SK-N-SH treated with all-trans-retinoic acid at 6 μM for 48 hours (cell line): ENCODE data around the gene SERP2.

Experiments
- ATAC-seq: fragments of 200-7000 bp; cut with Tn5 transposase; 3 replicates; pipeline ENCODE4 v1.9.1; 2020; ENCODE audit warnings: mild to moderate bottlenecking, moderate library complexity
- ARNTL ChIP-seq: fragments of 450-650 bp; formaldehyde crosslinking; IDR thresholded peaks from 2 replicates; pipeline ENCODE4 v1.5.0; 2020; ENCODE audit warnings: low read depth, mild to moderate bottlenecking, moderate library complexity, borderline replicate concordance
- BACH2 ChIP-seq: fragments of 250-450 bp; sonication (Bioruptor Pico); IDR thresholded peaks from 2 replicates; pipeline ENCODE4 v1.9.0; 2021; ENCODE audit warnings: mild to moderate bottlenecking, borderline replicate concordance
- CSDC2 ChIP-seq: fragments of 250-450 bp; sonication (Bioruptor Pico); IDR thresholded peaks from 2 replicates; pipeline ENCODE4 v1.5.0; 2020; ENCODE audit warnings: mild to moderate bottlenecking, moderate library complexity
- ESRRG ChIP-seq: fragments of 250-450 bp; sonication (Bioruptor Pico); IDR thresholded peaks from 2 replicates; pipeline ENCODE4 v1.6.1; 2021; ENCODE audit warnings: mild to moderate bottlenecking
- ISL1 ChIP-seq: fragments of 250-450 bp; sonication (Bioruptor Pico); IDR thresholded peaks from 2 replicates; pipeline ENCODE4 v2.1.2; 2022; ENCODE audit warnings: mild to moderate bottlenecking, moderate library complexity
- OSR1 ChIP-seq: fragments of 250-450 bp; sonication (Bioruptor Pico); IDR thresholded peaks from 2 replicates; pipeline ENCODE4 v1.8.0; 2022; ENCODE audit warnings: moderate library complexity, mild to moderate bottlenecking, inconsistent platforms
- PPARA ChIP-seq: fragments of 250-450 bp; sonication (Bioruptor Pico); IDR thresholded peaks from 2 replicates; pipeline ENCODE4 v1.5.0; 2020; ENCODE audit warnings: mild to moderate bottlenecking, borderline replicate concordance
- RARB ChIP-seq: fragments of 250-450 bp; sonication (Bioruptor Pico); IDR thresholded peaks from 2 replicates; pipeline ENCODE4 v1.8.0; 2021; ENCODE audit warnings: mild to moderate bottlenecking, moderate library complexity
- SNAI2 ChIP-seq: fragments of 250-450 bp; sonication (Bioruptor Pico); IDR thresholded peaks from 2 replicates; pipeline ENCODE4 v1.5.0; 2020; ENCODE audit warnings: mild to moderate bottlenecking, moderate library complexity
- TCF4 ChIP-seq: fragments of 250-450 bp; sonication (Bioruptor Pico); IDR thresholded peaks from 2 replicates; pipeline ENCODE4 v1.8.0; 2021; ENCODE audit warnings: mild to moderate bottlenecking, moderate library complexity, borderline replicate concordance
- ZC3H10 ChIP-seq: fragments of 250-450 bp; sonication (Bioruptor Pico); IDR thresholded peaks from 2 replicates; pipeline ENCODE4 v1.5.1; 2021; ENCODE audit warnings: mild to moderate bottlenecking, moderate library complexity
- ZFP3 ChIP-seq: fragments of 250-450 bp; sonication (Bioruptor Pico); IDR thresholded peaks from 2 replicates; pipeline ENCODE4 v1.5.0; 2020; ENCODE audit warnings: mild to moderate bottlenecking, moderate library complexity
- ZFP30 ChIP-seq: fragments of 450-650 bp; formaldehyde crosslinking; IDR thresholded peaks from 2 replicates; pipeline ENCODE4 v1.5.0; 2022; ENCODE audit warnings: mild to moderate bottlenecking, moderate library complexity
- ZNF565 ChIP-seq: fragments of 450-650 bp; formaldehyde crosslinking; conservative IDR thresholded peaks from 2 replicates; pipeline ENCODE4 v1.5.0; 2020; ENCODE audit warnings: low read depth, mild to moderate bottlenecking, moderate library complexity
- ZNF70 ChIP-seq: fragments of 450-650 bp; formaldehyde crosslinking; IDR thresholded peaks from 2 replicates; pipeline ENCODE4 v1.5.0; 2020; ENCODE audit warnings: mild to moderate bottlenecking, moderate library complexity
- ZNF8 ChIP-seq: fragments of 450-650 bp; formaldehyde crosslinking; IDR thresholded peaks from 2 replicates; pipeline ENCODE4 v1.5.0; 2020; ENCODE audit warnings: mild to moderate bottlenecking, moderate library complexity
- TF ChIP-seq, protein P1 (sequence below): fragments of 250-450 bp; sonication (Bioruptor Pico); IDR thresholded peaks from 2 replicates; pipeline ENCODE4 v1.5.0; 2020; ENCODE audit warnings: mild to moderate bottlenecking, moderate library complexity
- TF ChIP-seq, protein P2 (sequence below): fragments of 250-450 bp; sonication (Bioruptor Pico); IDR thresholded peaks from 2 replicates; pipeline ENCODE4 v1.5.1; 2021; ENCODE audit warnings: mild to moderate bottlenecking, moderate library complexity
- TF ChIP-seq, protein P3 (sequence below): fragments of 250-450 bp; sonication (Bioruptor Pico); IDR thresholded peaks from 2 replicates; pipeline ENCODE4 v1.5.1; 2020; ENCODE audit warnings: low read depth, mild to moderate bottlenecking, moderate library complexity
- TF ChIP-seq, protein P4 (sequence below): fragments of 250-450 bp; sonication (Bioruptor Pico); IDR thresholded peaks from 2 replicates; pipeline ENCODE4 v1.8.0; 2020; ENCODE audit warnings: mild to moderate bottlenecking, moderate library complexity, borderline replicate concordance

Gene SERP2

DNA sequence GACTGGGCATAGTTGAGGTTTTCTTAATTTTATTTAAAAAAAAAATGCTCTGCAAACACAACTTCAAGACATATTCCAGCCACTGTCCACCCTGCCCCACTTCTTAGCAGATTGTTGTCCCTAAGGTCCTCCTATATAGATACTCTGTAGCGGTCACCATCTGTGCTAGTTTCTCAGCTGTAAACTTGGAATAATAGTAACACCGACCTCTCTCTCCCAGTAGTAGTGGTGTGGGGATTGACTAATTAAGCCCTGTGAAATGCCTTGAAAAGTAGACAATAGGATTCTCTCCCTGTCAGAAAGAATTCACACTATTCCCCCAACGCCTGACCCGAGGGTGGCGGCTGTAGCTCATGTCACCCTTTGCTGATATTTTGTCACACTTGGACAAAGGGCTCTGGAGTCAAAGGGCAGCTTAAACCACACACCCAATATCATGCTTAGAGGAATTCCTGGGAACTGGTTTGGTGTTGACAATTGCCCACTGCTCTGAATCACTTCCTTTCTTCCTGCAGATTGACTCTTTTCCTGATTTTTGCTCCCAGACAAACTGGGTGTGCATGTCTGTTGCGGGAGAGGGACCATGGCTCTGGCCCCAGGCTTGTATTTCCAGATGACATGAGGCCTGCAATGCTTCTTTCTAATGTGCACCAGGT, 9.2 kb upstream of the SERP2 start:
- ATAC-seq: no peak
- no peak for TF ChIP-seq ISL1
- TF ChIP-seq, protein P1, sequence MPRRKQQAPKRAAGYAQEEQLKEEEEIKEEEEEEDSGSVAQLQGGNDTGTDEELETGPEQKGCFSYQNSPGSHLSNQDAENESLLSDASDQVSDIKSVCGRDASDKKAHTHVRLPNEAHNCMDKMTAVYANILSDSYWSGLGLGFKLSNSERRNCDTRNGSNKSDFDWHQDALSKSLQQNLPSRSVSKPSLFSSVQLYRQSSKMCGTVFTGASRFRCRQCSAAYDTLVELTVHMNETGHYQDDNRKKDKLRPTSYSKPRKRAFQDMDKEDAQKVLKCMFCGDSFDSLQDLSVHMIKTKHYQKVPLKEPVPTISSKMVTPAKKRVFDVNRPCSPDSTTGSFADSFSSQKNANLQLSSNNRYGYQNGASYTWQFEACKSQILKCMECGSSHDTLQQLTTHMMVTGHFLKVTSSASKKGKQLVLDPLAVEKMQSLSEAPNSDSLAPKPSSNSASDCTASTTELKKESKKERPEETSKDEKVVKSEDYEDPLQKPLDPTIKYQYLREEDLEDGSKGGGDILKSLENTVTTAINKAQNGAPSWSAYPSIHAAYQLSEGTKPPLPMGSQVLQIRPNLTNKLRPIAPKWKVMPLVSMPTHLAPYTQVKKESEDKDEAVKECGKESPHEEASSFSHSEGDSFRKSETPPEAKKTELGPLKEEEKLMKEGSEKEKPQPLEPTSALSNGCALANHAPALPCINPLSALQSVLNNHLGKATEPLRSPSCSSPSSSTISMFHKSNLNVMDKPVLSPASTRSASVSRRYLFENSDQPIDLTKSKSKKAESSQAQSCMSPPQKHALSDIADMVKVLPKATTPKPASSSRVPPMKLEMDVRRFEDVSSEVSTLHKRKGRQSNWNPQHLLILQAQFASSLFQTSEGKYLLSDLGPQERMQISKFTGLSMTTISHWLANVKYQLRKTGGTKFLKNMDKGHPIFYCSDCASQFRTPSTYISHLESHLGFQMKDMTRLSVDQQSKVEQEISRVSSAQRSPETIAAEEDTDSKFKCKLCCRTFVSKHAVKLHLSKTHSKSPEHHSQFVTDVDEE (CRISPR knock-in tag): no peak
- no peak for TF ChIP-seq RARB
- TF ChIP-seq ZNF70 (CRISPR knock-in tag): no peak
- TF ChIP-seq, protein P2, sequence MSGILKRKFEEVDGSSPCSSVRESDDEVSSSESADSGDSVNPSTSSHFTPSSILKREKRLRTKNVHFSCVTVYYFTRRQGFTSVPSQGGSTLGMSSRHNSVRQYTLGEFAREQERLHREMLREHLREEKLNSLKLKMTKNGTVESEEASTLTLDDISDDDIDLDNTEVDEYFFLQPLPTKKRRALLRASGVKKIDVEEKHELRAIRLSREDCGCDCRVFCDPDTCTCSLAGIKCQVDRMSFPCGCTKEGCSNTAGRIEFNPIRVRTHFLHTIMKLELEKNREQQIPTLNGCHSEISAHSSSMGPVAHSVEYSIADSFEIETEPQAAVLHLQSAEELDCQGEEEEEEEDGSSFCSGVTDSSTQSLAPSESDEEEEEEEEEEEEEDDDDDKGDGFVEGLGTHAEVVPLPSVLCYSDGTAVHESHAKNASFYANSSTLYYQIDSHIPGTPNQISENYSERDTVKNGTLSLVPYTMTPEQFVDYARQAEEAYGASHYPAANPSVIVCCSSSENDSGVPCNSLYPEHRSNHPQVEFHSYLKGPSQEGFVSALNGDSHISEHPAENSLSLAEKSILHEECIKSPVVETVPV (CRISPR knock-in tag): no peak
- no peak for TF ChIP-seq BACH2 (CRISPR knock-in tag)
- TF ChIP-seq SNAI2: no peak

DNA sequence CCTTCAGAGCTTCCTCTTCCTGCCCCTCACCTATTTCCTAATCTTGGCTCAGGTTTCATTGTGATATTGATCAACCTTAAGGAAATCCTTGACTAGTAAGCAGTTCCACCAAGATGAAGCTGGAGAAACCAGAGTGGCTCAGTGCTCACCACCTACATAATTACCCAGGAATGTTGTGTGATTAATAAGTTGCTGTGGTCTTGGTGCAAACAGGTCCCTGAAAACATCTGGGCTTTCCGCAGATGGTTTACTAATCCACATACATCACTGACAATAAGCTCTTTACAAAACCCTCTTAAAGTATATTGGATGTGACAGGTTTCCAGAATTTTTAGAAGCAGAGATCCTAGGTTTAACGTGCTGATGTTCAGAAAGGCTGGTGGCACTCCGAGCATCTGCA, 8.6 kb upstream of the SERP2 start:
- ATAC-seq: no peak
- TF ChIP-seq ZNF565 (CRISPR knock-in tag) (no peak), BACH2 (CRISPR knock-in tag) (no peak), ISL1 (no peak), ZFP30 (CRISPR knock-in tag) (no peak), ZC3H10 (CRISPR knock-in tag) (no peak), SNAI2 (no peak), ZNF8 (no peak), OSR1 (no peak), PPARA (CRISPR knock-in tag) (no peak), CSDC2 (CRISPR knock-in tag) (no peak)
- TF ChIP-seq, protein P3, sequence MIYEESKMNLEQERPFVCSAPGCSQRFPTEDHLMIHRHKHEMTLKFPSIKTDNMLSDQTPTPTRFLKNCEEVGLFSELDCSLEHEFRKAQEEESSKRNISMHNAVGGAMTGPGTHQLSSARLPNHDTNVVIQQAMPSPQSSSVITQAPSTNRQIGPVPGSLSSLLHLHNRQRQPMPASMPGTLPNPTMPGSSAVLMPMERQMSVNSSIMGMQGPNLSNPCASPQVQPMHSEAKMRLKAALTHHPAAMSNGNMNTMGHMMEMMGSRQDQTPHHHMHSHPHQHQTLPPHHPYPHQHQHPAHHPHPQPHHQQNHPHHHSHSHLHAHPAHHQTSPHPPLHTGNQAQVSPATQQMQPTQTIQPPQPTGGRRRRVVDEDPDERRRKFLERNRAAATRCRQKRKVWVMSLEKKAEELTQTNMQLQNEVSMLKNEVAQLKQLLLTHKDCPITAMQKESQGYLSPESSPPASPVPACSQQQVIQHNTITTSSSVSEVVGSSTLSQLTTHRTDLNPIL (CRISPR knock-in tag): no peak
- TF ChIP-seq, protein P2 (CRISPR knock-in tag): no peak

DNA sequence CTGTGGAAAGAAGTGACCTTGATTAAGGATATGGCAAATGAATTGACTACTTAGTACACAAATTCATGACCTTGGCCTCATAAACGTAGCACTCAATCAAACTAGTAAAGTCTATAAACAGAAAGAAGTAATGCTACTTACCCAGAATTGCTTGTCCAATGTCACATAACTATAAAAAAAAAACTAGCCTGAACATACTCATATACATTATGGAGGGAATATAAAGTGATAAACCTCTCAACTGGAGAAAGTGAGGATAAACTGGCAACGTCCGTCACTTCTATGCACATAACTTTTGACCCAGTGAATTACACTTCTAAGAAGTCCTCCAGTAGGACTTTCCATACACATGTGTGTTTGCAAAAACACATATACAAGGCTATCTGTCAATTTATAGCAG, 7.7 kb upstream of the SERP2 start:
- ATAC-seq: no peak
- TF ChIP-seq, protein P4, sequence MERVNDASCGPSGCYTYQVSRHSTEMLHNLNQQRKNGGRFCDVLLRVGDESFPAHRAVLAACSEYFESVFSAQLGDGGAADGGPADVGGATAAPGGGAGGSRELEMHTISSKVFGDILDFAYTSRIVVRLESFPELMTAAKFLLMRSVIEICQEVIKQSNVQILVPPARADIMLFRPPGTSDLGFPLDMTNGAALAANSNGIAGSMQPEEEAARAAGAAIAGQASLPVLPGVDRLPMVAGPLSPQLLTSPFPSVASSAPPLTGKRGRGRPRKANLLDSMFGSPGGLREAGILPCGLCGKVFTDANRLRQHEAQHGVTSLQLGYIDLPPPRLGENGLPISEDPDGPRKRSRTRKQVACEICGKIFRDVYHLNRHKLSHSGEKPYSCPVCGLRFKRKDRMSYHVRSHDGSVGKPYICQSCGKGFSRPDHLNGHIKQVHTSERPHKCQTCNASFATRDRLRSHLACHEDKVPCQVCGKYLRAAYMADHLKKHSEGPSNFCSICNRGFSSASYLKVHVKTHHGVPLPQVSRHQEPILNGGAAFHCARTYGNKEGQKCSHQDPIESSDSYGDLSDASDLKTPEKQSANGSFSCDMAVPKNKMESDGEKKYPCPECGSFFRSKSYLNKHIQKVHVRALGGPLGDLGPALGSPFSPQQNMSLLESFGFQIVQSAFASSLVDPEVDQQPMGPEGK: no peak
- TF ChIP-seq, protein P3 (CRISPR knock-in tag): no peak
- no peak for TF ChIP-seq PPARA (CRISPR knock-in tag)

DNA sequence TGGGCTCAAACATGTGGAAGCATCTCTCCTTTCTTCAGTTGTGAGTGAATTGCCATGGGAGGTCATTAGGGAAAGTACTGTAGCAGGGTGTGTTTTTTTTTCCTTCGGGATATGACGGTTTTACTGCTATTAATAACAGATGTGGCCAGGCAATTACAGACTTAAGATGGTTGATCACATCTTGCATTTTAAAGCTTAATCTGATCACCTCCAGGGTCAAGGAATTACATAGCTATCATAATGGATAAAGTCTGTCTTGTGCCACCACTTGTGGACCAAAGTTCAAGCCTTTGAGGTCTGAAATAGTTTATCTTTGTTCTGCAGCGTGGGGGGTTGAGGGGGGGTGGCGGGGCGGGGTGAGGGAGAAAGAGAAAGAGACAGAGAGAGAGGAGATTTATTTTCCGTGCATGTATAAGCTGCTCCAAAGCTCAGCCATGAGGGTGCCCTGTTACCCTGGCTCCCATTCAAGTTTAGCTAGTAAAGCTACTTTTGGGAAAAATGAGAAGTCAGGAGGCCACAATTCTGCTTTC, 5.5 kb upstream of the SERP2 start:
- peak; percentile 81 for ATAC-seq
- TF ChIP-seq, protein P1 (CRISPR knock-in tag): peak; percentile 20; the same call in 1 of the 2 replicates
- TF ChIP-seq, protein P3 (CRISPR knock-in tag): no peak
- TF ChIP-seq SNAI2 (peak; percentile 60; the same call in 1 of the 2 replicates), ISL1 (peak; percentile 32; the same call in 1 of the 2 replicates), ARNTL (CRISPR knock-in tag) (no peak), ZFP3 (no peak), ZNF70 (CRISPR knock-in tag) (peak; percentile 33; the same call in 1 of the 2 replicates), TCF4 (peak; percentile 86; the same call in 1 of the 2 replicates), ESRRG (CRISPR knock-in tag) (no peak), RARB (no peak)
